H9 (cell line): Measurements from ENCODE around the gene TTC13. TPM values are rescaled to one million over a fixed set of nuclear protein-coding genes. Genes with fewer than 3 reads are reported as not detected.

ENCODE experiments used
- DNase-seq: peaks from one replicate; pipeline ENCODE4 v3.0.0-alpha.2; 2017
- H2AFZ ChIP-seq: one replicate; pipeline ENCODE4 v1.6.1; 2013; ENCODE audit warnings: mild to moderate bottlenecking, low read length, control low read depth, moderate library complexity
- H2AK5ac ChIP-seq: 2 replicates; pipeline ENCODE4 v1.6.1; 2013; ENCODE audit warnings: low read length, control low read depth, mixed read lengths; ENCODE audit not compliant: insufficient read length
- H2BK120ac ChIP-seq: one replicate; pipeline ENCODE4 v1.6.1; 2013; ENCODE audit warnings: low read depth, mild to moderate bottlenecking, low read length, control low read depth, inconsistent platforms; ENCODE audit not compliant: poor library complexity, severe bottlenecking
- H2BK12ac ChIP-seq: 2 replicates; pipeline ENCODE4 v1.6.1; 2013; ENCODE audit warnings: low read length, control low read depth, mixed read lengths, low read depth; ENCODE audit not compliant: insufficient read length
- H2BK15ac ChIP-seq: 2 replicates; pipeline ENCODE4 v1.6.1; 2013; ENCODE audit warnings: low read depth, low read length, control low read depth
- H2BK20ac ChIP-seq: one replicate; pipeline ENCODE4 v1.6.1; 2013; ENCODE audit warnings: low read depth, mild to moderate bottlenecking, low read length, control low read depth, inconsistent platforms; ENCODE audit not compliant: poor library complexity, severe bottlenecking
- H2BK5ac ChIP-seq: 2 replicates; pipeline ENCODE4 v1.6.1; 2013; ENCODE audit warnings: low read length, control low read depth, mixed read lengths; ENCODE audit not compliant: insufficient read length
- H3K14ac ChIP-seq: 2 replicates; pipeline ENCODE4 v1.6.1; 2013; ENCODE audit warnings: low read length, control low read depth; ENCODE audit not compliant: insufficient read depth
- H3K18ac ChIP-seq: 2 replicates; pipeline ENCODE4 v1.6.1; 2013; ENCODE audit warnings: low read depth, mild to moderate bottlenecking, mixed read lengths, low read length, control low read depth; ENCODE audit not compliant: insufficient read length
- H3K23ac ChIP-seq: 2 replicates; pipeline ENCODE4 v1.6.1; 2013; ENCODE audit warnings: low read length, control low read depth, mixed read lengths, low read depth; ENCODE audit not compliant: insufficient read length
- H3K23me2 ChIP-seq: 2 replicates; pipeline ENCODE4 v1.6.1; 2013; ENCODE audit warnings: low read depth, mild to moderate bottlenecking, mixed read lengths, low read length, control low read depth; ENCODE audit not compliant: insufficient read length, poor library complexity, severe bottlenecking
- H3K27ac ChIP-seq: 2 replicates; pipeline ENCODE4 v1.5.1; 2013; ENCODE audit warnings: low read length, control low read depth, mixed read lengths, low read depth; ENCODE audit not compliant: insufficient read length
- H3K27me3 ChIP-seq: 2 replicates; pipeline ENCODE4 v1.6.1; 2013; ENCODE audit warnings: low read length, control low read depth, inconsistent platforms; ENCODE audit not compliant: insufficient read depth
- H3K4ac ChIP-seq: 2 replicates; pipeline ENCODE4 v1.6.1; 2013; ENCODE audit warnings: low read depth, mild to moderate bottlenecking, control low read depth, inconsistent platforms, low read length, moderate library complexity
- H3K4me1 ChIP-seq: 2 replicates; pipeline ENCODE4 v1.6.1; 2013; ENCODE audit warnings: low read length, control low read depth, inconsistent platforms; ENCODE audit not compliant: insufficient read depth
- H3K4me2 ChIP-seq: 2 replicates; pipeline ENCODE4 v1.6.1; 2013; ENCODE audit warnings: low read length, control low read depth, mixed read lengths; ENCODE audit not compliant: insufficient read length, insufficient read depth
- H3K56ac ChIP-seq: 2 replicates; pipeline ENCODE4 v1.6.1; 2013; ENCODE audit warnings: low read depth, mild to moderate bottlenecking, mixed read lengths, low read length, control low read depth; ENCODE audit not compliant: insufficient read length
- H3K79me1 ChIP-seq: 2 replicates; pipeline ENCODE4 v1.6.1; 2013; ENCODE audit warnings: low read depth, mild to moderate bottlenecking, moderate library complexity, low read length, control low read depth, inconsistent platforms; ENCODE audit not compliant: insufficient read depth, poor library complexity, severe bottlenecking
- H3K79me2 ChIP-seq: 2 replicates; pipeline ENCODE4 v1.6.1; 2013; ENCODE audit warnings: low read length, control low read depth, inconsistent platforms; ENCODE audit not compliant: insufficient read depth
- H3K9ac ChIP-seq: 2 replicates; pipeline ENCODE4 v1.6.1; 2013; ENCODE audit warnings: low read length, control low read depth, mixed read lengths; ENCODE audit not compliant: insufficient read length; ENCODE audit errors: extremely low read depth
- H3K9me3 ChIP-seq: one replicate; pipeline ENCODE4 v1.6.1; 2013; ENCODE audit warnings: low read depth, low read length, inconsistent platforms; ENCODE audit not compliant: control insufficient read depth
- H3T11ph ChIP-seq: one replicate; pipeline ENCODE4 v1.6.1; 2013; ENCODE audit warnings: mild to moderate bottlenecking, low read length, control low read depth, inconsistent platforms
- H4K20me1 ChIP-seq: one replicate; pipeline ENCODE4 v1.6.1; 2013; ENCODE audit not compliant: control insufficient read depth, insufficient read length, insufficient read depth
- H4K5ac ChIP-seq: 2 replicates; pipeline ENCODE4 v1.6.1; 2013; ENCODE audit warnings: low read depth, mild to moderate bottlenecking, mixed read lengths, low read length, control low read depth; ENCODE audit not compliant: insufficient read length
- H4K8ac ChIP-seq: replicated peaks from 2 replicates; pipeline ENCODE4 v1.6.1; 2013; ENCODE audit warnings: low read length, control low read depth, mixed read lengths, low read depth; ENCODE audit not compliant: insufficient read length
- H4K91ac ChIP-seq: 2 replicates; pipeline ENCODE4 v1.6.1; 2013; ENCODE audit warnings: low read depth, mild to moderate bottlenecking, moderate library complexity, mixed read lengths, low read length, control low read depth; ENCODE audit not compliant: insufficient read length
- H3K27ac Mint-ChIP-seq, 3 experiments: 2 replicates in 2 of 3; 3 replicates in 1 of 3; pipeline ENCODE4 v1.8.0; 2020 to 2021; ENCODE audit warnings: mixed read lengths in 3 of 3, mild to moderate bottlenecking in 1 of 3, moderate library complexity in 1 of 3
- H3K27me3 Mint-ChIP-seq: 2 replicates; pipeline ENCODE4 v1.8.0; 2021; ENCODE audit warnings: low read depth, mild to moderate bottlenecking, moderate library complexity, mixed read lengths
- H3K36me3 Mint-ChIP-seq, 3 experiments: 2 replicates in 2 of 3; 3 replicates in 1 of 3; pipeline ENCODE4 v1.8.0; 2020 to 2021; ENCODE audit warnings: low read depth in 3 of 3, mixed read lengths in 3 of 3; ENCODE audit not compliant: insufficient read depth in 1 of 3
- H3K4me1 Mint-ChIP-seq, 2 experiments: 2 replicates each; pipeline ENCODE4 v1.8.0; 2020; ENCODE audit warnings: mixed read lengths in 2 of 2
- H3K4me3 Mint-ChIP-seq, 2 experiments: 2 replicates in 1 of 2; 3 replicates in 1 of 2; pipeline ENCODE4 v1.8.0; 2020 to 2021; ENCODE audit warnings: mild to moderate bottlenecking in 2 of 2, mixed read lengths in 2 of 2, moderate library complexity in 1 of 2
- H3K9me3 Mint-ChIP-seq, 2 experiments: 2 replicates in 1 of 2; 3 replicates in 1 of 2; pipeline ENCODE4 v1.8.0; 2020; ENCODE audit warnings: mild to moderate bottlenecking in 2 of 2, mixed read lengths in 2 of 2, moderate library complexity in 1 of 2
- WGBS: extraction: QIAGEN DNeasy Blood & Tissue Kit; methylation state at CpG from one replicate; pipeline ENCODE4 v1.1.7; 2013; ENCODE audit warnings: missing lambda C conversion rate, low lambda C conversion rate, mixed read lengths; ENCODE audit not compliant: insufficient read length; ENCODE audit errors: extremely low coverage; 5-methylcytosine and 5-hydroxymethylcytosine counted together
- total RNA-seq: library from RNA; stranded (reverse); gene quantifications from 2 replicates; pipeline ENCODE4 v1.2.1, GENCODE V29; 2021
- TF ChIP-seq, protein P1 (sequence below): fragments of 200-600 bp; sonication (generic); conservative IDR thresholded peaks from 3 replicates; pipeline ENCODE4 v1.8.0; 2021; ENCODE audit warnings: antibody characterized with exemption, mild to moderate bottlenecking

Gene TTC13
- total RNA-seq, 1 experiment from 2014 or later: 7.6 TPM

DNA sequence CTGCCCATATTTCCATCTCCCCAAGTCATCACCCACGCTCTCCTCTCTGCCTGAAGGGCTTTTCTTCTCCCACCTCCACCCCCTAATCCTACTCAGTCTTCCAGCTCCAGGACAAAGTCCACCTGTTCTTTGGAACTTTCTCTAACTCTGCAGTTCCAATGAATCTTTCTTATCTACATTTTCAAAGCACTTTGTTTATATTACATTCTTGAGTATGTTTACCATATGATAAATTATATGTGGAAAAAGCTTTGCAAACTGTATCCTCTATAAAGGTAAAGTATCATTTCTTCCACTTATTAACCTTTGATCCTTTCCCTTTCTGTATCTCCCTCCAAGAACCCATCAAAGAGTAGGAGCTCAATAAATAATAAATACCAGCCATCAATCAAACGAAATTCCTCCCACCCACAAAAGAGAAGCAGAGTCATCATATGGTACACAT lies 39.7 kb downstream of the TTC13 start:
- no peaks in the 10 kb centered on the region for H3K4me1 ChIP-seq
- H3K23ac ChIP-seq: no peak overlapping the region
- no peak overlapping the region for H3T11ph ChIP-seq
- H3K4me3 Mint-ChIP-seq: no peak overlapping the region
- H3K4ac ChIP-seq: no peak overlapping the region
- no peak overlapping the region for H2BK120ac ChIP-seq
- no peaks in the 10 kb centered on the region for H3K79me1 ChIP-seq
- H4K20me1 ChIP-seq: no peaks in the 10 kb centered on the region
- H3K9me3 ChIP-seq: no peaks in the 10 kb centered on the region
- no peak overlapping the region for H4K91ac ChIP-seq
- no peak overlapping the region for H3K27ac Mint-ChIP-seq
- H4K5ac ChIP-seq: no peak overlapping the region
- no peaks in the 10 kb centered on the region; the same call in 1 of the 2 replicates for H3K27me3 Mint-ChIP-seq
- H3K27me3 ChIP-seq: no peaks in the 10 kb centered on the region
- no peak overlapping the region for H3K9ac ChIP-seq
- no peaks in the 10 kb centered on the region for H3K23me2 ChIP-seq
- H2BK15ac ChIP-seq: no peak overlapping the region
- H3K9me3 Mint-ChIP-seq: no peaks in the 10 kb centered on the region
- no peaks in the 10 kb centered on the region for H3K36me3 Mint-ChIP-seq
- TF ChIP-seq, protein P1, sequence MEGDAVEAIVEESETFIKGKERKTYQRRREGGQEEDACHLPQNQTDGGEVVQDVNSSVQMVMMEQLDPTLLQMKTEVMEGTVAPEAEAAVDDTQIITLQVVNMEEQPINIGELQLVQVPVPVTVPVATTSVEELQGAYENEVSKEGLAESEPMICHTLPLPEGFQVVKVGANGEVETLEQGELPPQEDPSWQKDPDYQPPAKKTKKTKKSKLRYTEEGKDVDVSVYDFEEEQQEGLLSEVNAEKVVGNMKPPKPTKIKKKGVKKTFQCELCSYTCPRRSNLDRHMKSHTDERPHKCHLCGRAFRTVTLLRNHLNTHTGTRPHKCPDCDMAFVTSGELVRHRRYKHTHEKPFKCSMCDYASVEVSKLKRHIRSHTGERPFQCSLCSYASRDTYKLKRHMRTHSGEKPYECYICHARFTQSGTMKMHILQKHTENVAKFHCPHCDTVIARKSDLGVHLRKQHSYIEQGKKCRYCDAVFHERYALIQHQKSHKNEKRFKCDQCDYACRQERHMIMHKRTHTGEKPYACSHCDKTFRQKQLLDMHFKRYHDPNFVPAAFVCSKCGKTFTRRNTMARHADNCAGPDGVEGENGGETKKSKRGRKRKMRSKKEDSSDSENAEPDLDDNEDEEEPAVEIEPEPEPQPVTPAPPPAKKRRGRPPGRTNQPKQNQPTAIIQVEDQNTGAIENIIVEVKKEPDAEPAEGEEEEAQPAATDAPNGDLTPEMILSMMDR: no peak
- H3K4me1 Mint-ChIP-seq: no peaks in the 10 kb centered on the region
- no peak overlapping the region for H3K4me2 ChIP-seq
- H3K27ac ChIP-seq: no peak overlapping the region
- no peak overlapping the region for H3K14ac ChIP-seq
- no peak overlapping the region for H3K18ac ChIP-seq
- no peak overlapping the region for H3K56ac ChIP-seq
- WGBS: no CpG with 5 or more reads among the region's 2 CpGs
- H2AFZ ChIP-seq: no peak overlapping the region
- H4K8ac ChIP-seq: no peak overlapping the region
- no peak overlapping the region for H2AK5ac ChIP-seq
- no peaks in the 10 kb centered on the region for H3K79me2 ChIP-seq
- H2BK20ac ChIP-seq: no peak overlapping the region
- H2BK5ac ChIP-seq: no peak overlapping the region
- DNase-seq: no peak
- no peak overlapping the region for H2BK12ac ChIP-seq
